ENCODE data around the gene CCDC91. TPM values are rescaled to one million over a fixed set of nuclear protein-coding genes. Genes with fewer than 3 reads are reported as not detected.
"Not testable (repeated sequence)": the region's sequence is repeated elsewhere in the genome, so short reads cannot be mapped to it uniquely, and the experiment has no call there.

Gene CCDC91
- total RNA-seq, 1 donor from 2014 or later, result 50.4 TPM

GRCh38 chr12:28327722-28328121 is 137.5 kb downstream of the CCDC91 start:
- no peak for ATAC-seq (ENCODE audit: poor library complexity)
- intact Hi-C loops (cut with DNase I), result no loop called here
- DNase-seq, result no peak

GRCh38 chr12:28328967-28329366 is 138.7 kb downstream of the CCDC91 start:
- DNase-seq (no peak), ATAC-seq (ENCODE audit: poor library complexity) (no peak)
- intact Hi-C loops (cut with DNase I), result no loop called here

- ATAC-seq (ENCODE audit: poor library complexity); DNase-seq; intact Hi-C loops (cut with DNase I): not testable (repeated sequence)
Measured at GRCh38 chr12:28329727-28330126, 139.5 kb downstream of the CCDC91 start.

GRCh38 chr12:28330232-28330631 is 140.0 kb downstream of the CCDC91 start:
- ATAC-seq (ENCODE audit: poor library complexity); DNase-seq; intact Hi-C loops (cut with DNase I): not testable (repeated sequence)

GRCh38 chr12:28331130-28331529 is 140.9 kb downstream of the CCDC91 start:
- intact Hi-C loops (cut with DNase I), result no loop called here
- no peak for ATAC-seq (ENCODE audit: poor library complexity)
- DNase-seq, result no peak

- intact Hi-C loops (cut with DNase I), result no loop called here
- ATAC-seq (ENCODE audit: poor library complexity) (no peak), DNase-seq (no peak)
Measured at GRCh38 chr12:28340261-28341045, 150.2 kb downstream of the CCDC91 start.

GRCh38 chr12:28343713-28344112 is 153.5 kb downstream of the CCDC91 start:
- no peak for ATAC-seq (ENCODE audit: poor library complexity)

GRCh38 chr12:28346567-28346966 is 156.3 kb downstream of the CCDC91 start:
- intact Hi-C loops (cut with DNase I), result no loop called here
- no peak for DNase-seq
- no peak for ATAC-seq (ENCODE audit: poor library complexity)

More at GRCh38 chr12:28343713-28344112, 153.5 kb downstream of the CCDC91 start:
- DNase-seq, result no peak
- intact Hi-C loops (cut with DNase I), result no loop called here

- intact Hi-C loops (cut with DNase I), result no loop called here
- ATAC-seq (ENCODE audit: poor library complexity) (no peak), DNase-seq (no peak)
Measured at GRCh38 chr12:28349196-28349595, 158.9 kb downstream of the CCDC91 start.

- DNase-seq (no peak), ATAC-seq (ENCODE audit: poor library complexity) (no peak)
- intact Hi-C loops (cut with DNase I), result no loop called here
Measured at GRCh38 chr12:28350502-28350901, 160.2 kb downstream of the CCDC91 start.

GRCh38 chr12:28351414-28351813 is 161.2 kb downstream of the CCDC91 start:
- intact Hi-C loops (cut with DNase I), result no loop called here
- DNase-seq, result no peak
- no peak for ATAC-seq (ENCODE audit: poor library complexity)

- no peak for ATAC-seq (ENCODE audit: poor library complexity)
- intact Hi-C loops (cut with DNase I), result no loop called here
- DNase-seq, result no peak
Measured at GRCh38 chr12:28355161-28355560, 164.9 kb downstream of the CCDC91 start.

GRCh38 chr12:28360253-28360652 is 170.0 kb downstream of the CCDC91 start:
- DNase-seq, result no peak
- ATAC-seq (ENCODE audit: poor library complexity), result peak; percentile 43
- intact Hi-C loops (cut with DNase I), result no loop called here

GRCh38 chr12:28367326-28367725 is 177.1 kb downstream of the CCDC91 start:
- ATAC-seq (ENCODE audit: poor library complexity) (no peak), DNase-seq (no peak)
- intact Hi-C loops (cut with DNase I), result no loop called here

- no peak for DNase-seq
- no peak for ATAC-seq (ENCODE audit: poor library complexity)
- intact Hi-C loops (cut with DNase I), result no loop called here
Measured at GRCh38 chr12:28367993-28368392, 177.7 kb downstream of the CCDC91 start.

- intact Hi-C loops (cut with DNase I), result no loop called here
- ATAC-seq (ENCODE audit: poor library complexity) (no peak), DNase-seq (no peak)
Measured at GRCh38 chr12:28369483-28369882, 179.2 kb downstream of the CCDC91 start.

GRCh38 chr12:28374556-28374955 is 184.3 kb downstream of the CCDC91 start:
- no peak for ATAC-seq (ENCODE audit: poor library complexity)
- intact Hi-C loops (cut with DNase I), result no loop called here
- no peak for DNase-seq

- no peak for DNase-seq
- intact Hi-C loops (cut with DNase I), result no loop called here
- no peak for ATAC-seq (ENCODE audit: poor library complexity)
Measured at GRCh38 chr12:28378736-28379135, 188.5 kb downstream of the CCDC91 start.

GRCh38 chr12:28379779-28380178 is 189.5 kb downstream of the CCDC91 start:
- intact Hi-C loops (cut with DNase I); DNase-seq; ATAC-seq (ENCODE audit: poor library complexity): not testable (repeated sequence)

- ATAC-seq (ENCODE audit: poor library complexity) (no peak), DNase-seq (no peak)
- intact Hi-C loops (cut with DNase I), result no loop called here
Measured at GRCh38 chr12:28383368-28383767, 193.1 kb downstream of the CCDC91 start.

GRCh38 chr12:28388879-28389278 is 198.6 kb downstream of the CCDC91 start:
- DNase-seq, result no peak
- ATAC-seq (ENCODE audit: poor library complexity), result no peak
- intact Hi-C loops (cut with DNase I), result no loop called here
